NCI-H1417 (cell line): ENCODE measurements around the gene KCNB1.

Experiments used
- DNase-seq, 3 experiments: peaks; one replicate each; lab custom pipeline; 2025; lab: John Stamatoyannopoulos, UW

The KCNB1 gene

DNA sequence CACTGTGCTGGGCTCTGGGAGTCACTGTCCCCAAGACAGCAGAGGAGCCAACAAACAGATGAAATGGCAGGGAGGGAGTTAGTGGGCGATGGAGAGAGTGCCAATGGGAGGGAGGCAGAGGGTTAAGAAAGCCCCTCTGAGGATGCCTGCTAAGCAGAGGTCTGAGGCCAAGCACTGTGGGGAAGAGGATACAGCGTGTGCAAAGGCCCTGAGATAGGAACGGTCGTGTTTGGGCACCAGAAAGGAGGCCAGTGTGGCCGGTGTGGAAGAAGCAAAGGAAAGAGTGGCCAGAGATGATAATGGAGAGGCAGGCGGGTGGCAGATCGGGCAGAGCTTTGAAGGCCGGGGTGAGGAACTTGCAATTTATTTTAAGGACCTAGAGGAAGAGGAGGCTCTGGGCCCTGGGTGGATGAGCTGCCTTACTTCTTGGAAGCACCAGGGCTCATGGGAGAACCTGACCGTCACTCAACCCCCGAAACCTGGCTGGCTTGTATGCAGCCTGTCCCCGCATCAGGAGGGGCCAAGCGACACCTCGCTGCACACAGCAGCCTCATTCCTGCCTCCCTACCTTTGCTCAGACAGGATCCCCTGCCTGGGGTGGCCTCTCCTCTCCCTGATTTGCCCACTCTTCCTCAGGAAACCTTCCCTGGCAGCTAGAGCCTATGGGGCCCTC lies 73.0 kb downstream of the KCNB1 start:
- no peak for DNase-seq

DNA sequence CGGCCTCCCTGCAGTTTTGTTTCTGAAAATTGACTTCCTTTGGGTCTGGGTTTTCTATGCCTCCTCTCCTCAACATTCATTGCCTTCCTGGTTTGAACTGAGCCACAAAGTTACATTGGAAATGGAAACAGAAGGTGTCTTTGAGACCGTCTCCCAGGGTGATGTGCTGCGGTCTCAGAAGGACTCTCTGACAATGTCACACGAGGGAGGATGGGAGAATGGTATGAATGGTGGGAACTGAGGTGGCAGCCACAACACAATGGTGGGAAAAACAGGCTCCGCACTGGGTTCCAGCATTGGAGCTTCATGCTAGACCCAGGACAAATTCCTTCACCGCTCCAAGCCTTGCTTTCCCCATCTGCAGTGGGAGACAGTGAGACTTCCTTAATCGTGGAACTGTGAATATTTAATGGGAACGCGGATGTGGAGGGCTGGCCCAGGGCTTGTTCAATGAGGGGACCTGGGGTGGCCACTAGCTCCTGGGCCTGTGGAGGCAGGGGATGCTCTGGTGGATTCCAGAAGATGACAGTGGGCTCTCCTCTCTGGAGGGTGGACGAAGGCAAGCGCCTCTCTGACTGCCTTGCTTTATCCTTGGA lies 73.9 kb downstream of the KCNB1 start:
- no peak for DNase-seq

DNA sequence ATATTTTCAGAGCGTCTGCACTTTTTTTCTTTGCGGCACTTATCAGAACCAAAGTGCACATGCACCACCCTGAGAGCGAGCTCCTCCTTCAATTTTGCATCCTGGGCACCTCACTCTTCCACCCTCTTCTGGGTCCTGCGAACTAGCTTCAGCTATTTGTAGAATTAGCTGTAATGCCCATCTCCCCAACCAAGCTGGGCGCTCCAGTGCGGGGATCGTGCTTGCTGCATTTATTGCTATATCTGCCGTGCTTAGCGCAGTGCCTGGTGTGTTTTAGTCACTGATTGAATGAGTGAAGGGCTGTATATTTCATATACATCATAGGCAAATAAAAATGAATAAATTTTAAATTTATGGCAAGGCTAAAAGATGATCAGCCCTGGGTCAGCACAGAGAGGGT lies 75.8 kb downstream of the KCNB1 start:
- DNase-seq, result no peak

DNA sequence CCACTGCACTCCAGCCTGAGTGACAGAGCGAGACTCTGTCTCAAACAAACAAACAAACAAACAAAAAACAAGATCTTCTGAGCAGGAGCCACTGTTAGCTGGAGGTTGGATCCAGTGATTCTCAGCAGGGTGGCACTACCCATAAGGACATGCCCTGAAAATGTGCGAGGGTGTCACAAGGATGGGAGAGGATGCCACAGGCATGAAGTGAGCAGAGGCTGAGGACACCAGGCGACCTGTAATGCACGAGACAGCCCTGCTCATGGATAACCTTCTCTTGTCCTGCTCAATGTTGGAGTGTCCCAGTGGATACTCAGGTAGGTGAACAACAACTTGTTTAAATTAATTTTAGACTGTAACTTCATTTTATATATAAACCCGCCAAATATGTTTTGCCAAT lies 76.8 kb downstream of the KCNB1 start:
- no peak for DNase-seq

DNA sequence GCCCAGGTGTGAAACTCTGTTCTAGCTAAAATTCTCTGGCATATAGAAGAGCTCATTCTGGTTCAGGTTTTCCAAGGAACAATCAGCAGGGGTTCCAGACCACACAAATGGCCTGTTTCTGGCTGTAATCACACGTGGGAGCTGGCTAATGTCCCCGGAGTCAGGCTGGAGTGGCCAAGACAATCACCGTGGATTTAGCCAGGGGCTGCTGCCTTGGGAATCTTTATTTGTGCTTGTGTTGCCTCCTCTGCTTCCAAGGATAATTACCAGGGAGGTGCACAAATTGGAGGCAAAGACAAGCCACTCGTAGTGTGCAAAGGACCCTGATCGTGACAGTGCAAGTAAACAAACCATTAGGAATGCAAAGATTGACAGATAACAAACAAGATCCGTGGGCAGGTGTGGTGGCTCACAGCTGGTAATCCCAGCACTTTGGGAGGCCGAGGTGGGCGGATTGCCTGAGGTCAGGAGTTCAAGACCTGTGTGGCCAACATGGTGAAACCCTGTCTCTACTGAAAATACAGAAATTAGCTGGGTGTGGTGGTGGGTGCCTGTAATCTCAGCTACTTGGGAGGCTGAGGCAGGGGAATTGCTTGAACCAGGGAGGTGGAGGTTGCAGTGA lies 77.3 kb downstream of the KCNB1 start:
- peak in 2 of 3 experiments; percentile 80 to 95 for DNase-seq

DNA sequence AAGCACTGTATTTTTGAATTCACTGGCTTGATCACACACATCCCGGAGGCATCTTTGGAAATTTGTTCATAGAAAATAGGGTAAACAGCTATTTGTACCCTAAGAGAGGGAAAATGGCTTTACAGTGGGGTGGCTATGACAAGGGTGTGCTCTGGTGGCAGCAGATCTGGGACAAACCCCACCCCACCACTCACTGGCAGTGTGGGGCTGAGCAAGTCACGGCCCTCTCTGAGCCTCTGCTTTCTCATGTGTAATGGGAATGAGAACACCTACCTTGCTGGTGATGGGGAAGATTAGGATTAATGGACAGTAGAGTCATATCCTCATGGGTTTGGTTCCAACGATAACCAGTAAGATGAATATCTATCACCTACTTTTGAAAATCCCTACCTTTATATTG lies 78.0 kb downstream of the KCNB1 start:
- no peak for DNase-seq

DNA sequence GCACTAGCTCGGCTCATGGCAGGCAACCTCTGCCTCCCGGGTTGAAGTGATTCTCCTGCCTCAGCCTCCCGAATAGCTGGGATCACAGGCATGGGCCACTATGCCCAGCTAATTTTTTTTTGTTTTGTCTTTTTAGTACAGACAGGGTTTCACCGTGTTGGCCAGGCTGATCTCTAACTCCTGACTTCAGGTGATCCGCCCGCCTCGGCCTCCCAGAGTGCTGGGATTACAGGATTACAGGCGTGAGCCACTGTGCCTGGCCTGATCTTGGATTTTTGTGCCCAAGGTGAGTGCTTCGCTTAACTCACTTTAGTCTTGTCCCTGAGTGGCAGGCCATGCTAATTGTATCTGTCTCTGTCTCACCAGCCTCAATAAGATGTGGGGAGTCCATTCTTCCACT lies 78.6 kb downstream of the KCNB1 start:
- no peak for DNase-seq

DNA sequence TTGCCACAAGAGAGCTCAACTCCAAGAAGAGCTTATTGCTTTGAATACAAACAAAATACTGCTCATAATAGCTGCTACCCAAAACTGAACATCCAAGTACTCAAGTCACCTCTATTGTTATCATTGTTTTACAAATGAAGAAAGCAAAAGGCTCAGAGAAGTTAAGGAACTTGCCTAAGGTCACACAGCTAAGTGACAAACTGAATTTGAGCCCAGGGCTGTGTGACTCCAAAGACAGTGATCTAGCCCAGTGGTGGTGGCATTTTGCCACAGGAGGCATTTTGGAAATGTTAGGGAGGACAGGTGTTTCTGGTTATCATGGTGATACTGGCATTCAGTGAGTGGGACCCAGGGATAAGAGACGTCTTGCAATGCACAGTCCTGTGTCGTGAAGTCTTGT lies 79.5 kb downstream of the KCNB1 start:
- no peak for DNase-seq

DNA sequence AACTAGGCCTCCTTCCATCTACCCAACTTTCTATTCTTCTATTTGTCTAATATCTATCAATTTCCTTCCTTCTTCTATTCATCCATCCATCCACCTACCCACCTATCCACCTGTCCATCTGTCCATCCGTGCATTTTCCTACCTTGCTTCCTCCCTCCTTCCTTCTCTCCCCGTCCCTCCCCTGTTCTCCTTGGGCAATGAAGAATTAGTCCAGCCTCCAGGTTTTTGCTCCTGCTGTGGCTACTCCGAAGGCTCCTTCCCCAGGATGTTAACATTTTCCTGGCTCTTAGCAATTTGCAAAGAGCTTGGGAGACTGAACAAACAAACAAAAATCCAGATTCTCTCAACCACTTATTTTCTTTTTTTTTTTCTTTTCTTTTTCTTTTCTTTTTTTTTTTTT lies 81.6 kb downstream of the KCNB1 start:
- DNase-seq, result no peak

DNA sequence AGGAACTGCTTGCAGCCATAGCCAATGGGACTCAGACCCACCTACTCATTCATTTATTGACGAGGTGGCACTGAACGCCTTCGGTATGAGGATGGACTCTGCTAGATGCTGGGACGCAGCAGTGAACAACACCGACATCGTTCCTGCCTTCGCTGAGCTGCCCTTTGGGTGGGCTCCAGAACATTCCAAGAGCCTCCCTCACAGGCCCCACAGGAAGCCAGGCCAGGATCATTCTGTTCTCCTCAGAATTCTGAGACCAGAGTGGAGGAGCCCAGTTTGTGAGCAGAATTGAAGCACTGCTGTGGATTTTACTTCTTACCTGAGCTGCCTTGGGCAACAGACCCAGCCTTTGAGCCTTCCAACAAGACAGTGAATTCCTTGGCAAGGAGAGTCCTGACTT lies 82.1 kb downstream of the KCNB1 start:
- no peak for DNase-seq

DNA sequence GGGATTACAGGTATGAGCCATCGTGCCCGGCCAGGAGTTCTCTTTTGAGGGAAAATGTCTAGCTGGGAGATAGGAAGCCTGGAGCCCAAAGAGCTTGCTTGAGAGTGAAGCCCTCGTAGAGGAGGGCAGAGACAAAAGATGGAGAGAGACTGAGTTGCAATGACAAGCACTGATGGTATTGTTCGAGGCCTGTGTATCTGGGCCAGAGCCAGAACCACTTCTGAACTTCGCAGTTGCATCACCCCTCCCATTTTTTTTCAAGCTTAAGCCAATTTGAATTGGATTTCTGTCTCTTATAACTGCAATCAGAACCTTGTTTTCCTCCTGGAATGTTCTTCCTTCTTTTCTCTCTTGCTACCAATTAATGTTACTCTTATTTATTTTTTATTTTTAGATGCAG lies 83.1 kb downstream of the KCNB1 start:
- DNase-seq, result no peak

DNA sequence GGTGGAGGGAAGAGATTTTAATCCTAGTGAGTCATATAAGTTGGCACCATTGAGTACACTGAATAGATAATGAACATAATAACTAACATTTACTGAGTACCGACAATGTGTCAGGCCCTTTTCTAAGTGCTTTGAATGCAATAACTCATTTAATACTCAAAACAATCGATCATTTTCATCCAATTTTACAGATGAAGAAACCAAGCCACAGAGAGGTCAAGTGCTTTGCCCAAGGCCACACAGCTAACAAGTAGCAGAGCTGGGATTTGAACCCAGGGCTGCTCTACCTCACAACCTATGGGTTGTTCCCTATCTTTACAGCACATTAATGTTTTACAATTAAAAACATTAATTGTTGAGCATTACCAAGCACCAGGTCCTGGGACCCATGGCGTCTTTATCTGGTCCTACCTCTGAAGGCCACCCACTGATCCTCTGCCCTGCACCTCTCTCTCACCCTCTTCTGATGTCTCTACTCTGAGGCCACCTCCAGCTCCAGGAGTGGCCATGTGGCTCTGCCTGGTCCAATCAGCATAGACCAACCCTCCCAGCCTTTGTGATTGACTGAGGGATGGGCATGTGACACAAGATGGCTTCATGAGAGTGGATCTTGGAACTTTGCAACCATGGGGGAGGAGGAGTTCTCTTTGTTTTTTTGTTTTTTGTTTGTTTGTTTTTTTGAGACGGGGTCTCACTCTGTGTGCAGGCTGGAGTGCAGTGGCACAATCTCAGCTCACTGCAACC lies 83.9 kb downstream of the KCNB1 start:
- DNase-seq, result no peak

DNA sequence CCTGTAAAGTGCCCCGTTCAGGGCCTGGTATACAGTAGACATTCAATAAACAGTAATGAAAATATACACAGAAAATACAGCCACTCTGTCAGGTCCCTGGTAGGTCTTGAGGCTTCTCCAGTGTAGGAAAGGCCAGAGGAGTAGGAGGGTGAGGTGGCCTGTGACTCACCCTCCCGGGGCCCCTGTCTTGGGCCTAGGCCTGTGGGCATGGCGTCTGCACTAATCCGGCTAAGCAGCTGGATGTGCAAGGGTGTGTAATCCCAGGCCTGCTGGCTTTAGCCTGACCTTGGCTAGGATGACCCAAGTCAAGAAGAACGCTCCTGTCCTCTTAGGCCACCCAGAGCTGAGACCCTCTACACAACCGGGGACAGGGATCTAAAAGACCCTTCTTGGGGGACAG lies 84.9 kb downstream of the KCNB1 start:
- DNase-seq, result no peak

DNA sequence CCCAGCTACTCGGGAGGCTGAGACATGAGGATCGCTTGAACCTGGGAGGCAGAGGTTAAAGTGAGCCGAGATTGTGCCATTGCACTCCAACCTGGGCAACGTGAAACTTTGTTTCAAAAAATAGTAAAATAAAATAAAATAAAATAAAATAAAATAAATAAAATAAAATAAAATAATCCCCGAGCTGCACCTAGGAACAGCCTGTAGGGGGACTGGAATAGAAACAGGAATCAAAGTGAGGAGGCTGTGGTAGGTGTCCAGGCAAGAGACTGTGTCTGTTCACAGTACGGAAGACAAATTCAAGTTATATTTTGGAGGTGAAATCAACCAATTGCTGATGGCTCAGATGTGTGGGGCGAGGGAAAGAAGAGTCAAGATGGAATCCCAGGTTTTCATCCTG lies 86.2 kb downstream of the KCNB1 start:
- DNase-seq, result no peak

DNA sequence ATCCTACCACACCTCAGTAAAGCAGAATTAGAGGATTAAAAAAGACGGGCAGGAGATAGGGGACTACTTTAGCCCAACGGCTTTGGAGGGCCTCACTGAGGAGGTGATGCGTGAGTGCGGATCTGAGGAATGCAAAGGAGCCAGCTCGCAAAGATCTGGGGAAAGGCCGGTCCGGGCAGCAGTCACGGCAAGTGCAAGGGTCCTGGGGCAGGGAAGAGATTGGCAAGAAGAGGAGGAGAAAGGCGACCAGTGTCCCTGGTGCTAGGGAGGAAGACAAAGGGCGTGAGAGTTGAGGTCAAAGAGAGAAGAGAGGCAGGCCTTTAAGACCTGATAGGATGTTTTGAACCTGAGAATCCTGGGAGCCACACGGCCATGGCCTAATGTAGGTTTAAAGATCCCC lies 86.8 kb downstream of the KCNB1 start:
- DNase-seq, result no peak

DNA sequence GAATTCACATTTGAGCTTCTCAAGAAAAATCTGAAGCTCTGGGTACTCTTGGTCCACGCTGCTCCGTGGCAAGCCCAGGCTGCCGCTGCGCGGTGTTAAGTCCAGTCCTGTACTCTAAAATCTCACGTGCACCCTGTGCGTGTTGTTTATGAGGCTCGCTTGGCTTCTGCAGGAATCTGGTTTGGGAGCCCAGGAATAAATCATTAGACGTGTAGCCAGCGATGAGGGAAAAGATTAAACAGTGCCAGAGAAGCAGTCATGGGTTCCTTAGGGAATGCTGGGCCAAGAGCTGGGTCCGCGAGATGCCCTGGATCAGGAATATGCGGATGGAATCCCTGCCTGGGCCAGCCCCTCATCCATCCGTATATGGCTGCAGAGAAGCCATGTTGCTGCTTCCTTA lies 87.3 kb downstream of the KCNB1 start:
- no peak for DNase-seq

DNA sequence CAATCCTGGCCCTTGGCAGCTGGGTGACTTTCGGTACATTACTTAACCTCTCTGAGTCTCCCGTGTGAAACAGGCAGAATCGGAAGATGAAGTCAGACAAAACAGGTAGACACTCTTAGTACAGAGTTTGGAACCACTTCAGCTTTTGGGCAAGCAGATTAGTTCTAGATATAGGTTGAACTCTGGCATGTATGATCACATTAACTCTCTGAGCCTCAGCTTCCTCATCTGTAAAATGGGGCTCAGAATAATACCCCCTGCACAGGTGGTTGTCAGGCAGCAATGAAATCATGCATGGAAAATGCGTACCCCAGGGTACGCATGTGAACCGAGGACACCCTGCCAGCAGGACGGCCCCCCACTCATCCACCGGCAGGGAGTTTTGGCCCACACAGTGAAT lies 87.7 kb downstream of the KCNB1 start:
- DNase-seq, result no peak

DNA sequence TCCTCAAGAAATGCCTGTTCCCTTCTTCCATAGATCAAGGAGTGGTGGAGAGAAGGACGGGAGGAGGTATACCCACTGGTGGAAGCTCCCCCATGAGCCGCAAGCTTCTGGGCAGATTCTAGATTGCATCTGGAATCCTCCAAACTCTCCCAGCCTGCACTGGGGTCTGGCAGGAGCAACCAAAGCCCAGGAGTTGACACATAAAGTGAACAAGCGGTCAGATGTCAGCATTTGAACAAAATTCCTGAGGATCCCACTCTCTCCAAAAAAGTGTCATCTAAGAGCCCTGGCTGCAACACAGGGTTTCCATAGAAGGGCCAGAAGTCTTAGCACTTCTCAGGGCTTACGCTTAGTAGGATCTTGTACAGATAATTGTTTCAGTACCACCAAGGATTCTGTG lies 88.2 kb downstream of the KCNB1 start:
- DNase-seq, result no peak

DNA sequence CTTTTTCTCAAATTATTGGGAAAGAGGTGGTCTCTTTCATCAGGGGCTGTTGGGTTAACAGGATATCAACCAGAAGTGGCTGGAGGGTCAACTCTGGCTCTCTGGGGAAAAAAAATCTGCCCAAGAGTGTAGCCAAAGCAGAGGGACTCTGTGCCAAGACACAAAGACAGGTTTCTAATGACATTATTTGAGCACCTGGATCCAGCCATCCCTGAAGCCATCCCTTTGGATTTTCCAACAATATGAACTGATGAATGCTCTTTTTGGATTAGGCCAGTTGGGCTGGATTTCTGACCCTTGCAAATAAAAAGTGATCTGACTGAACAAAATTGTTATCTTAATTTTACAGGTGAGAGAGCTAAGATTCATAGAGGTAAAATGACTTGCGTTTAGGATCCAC lies 88.7 kb downstream of the KCNB1 start:
- DNase-seq, result no peak

DNA sequence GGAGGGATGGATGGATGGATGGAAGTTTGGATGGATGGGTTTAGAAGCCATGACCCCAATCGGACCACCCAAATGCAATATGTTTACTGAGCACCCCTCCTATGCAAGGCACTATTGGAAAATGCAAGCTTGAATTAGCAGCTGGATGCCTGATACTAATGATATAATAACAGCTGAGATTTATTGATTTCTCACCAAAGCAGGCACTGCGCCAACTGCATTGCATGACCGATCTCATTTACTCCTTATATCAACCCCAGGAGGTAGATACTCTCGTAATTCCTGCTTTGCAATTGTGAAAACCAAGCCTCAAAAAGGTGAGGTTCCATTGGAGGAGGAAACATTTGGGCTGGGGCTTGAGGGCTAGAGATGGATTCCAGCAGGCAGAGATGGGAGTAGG lies 89.7 kb downstream of the KCNB1 start:
- DNase-seq, result peak in 2 of 3 experiments; percentile 15 to 77

DNA sequence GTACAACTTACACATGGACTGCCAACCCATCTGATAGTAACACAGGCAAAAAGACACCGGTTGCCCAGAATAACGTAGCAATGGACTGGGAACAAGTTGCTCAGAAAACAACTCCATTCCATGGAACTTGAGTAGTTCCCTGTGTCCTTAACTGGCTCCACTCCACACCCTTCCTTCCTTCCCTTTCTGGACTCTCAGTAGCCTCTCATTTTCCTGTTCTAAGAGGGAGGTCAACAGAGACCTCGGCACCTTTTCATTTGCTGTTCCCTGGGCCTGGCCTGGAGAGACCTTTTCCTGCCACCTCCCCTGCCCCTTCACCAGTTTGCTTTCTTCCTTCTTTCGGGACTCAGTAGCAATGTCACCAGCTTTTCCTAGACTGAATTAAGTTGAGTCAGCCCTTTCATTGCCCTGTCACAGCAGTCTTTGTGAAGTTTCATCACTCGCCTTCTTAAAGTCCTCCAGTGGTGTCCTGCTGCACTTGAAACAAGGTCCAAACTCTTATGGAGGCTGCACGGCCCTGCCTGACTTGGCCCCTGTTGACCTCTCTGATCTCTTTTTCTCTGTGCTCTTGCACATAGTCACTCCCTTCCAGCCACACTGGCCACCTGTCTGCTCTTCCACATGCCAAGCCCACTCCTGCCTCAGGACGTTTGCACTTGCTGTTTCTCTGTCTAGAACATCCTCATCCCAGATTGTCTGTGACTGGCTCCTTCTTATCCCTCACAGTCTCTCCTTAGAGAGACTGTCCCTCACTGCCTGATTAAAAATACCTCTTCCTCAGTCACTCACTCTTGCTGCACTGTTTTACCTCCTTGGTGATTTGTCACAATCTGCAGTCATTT lies 90.8 kb downstream of the KCNB1 start:
- no peak for DNase-seq

DNA sequence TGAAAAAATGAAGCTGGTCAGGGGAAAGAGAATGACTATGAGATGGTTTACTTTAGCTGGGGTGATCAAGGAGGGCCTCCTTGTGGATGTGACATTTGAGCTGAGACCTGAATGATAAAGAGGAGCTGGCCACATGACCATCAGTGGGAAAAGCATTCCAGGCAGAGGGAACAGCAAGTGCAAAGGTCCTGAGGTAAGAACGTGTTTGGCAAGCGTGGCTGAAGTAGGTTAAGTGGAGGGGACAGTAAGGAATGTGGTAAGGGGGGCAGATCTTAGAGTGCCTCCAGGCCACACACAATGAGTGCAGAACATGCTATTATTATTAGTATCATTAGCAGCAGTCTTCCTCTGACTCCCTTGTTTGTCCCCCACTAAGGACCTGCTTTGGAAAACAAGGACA lies 92.6 kb downstream of the KCNB1 start:
- no peak for DNase-seq
